K562 (cell line): ENCODE results near the gene MORF4L1. TPM values are rescaled to one million over a fixed set of nuclear protein-coding genes. Genes with fewer than 3 reads are reported as not detected.

ENCODE experiments used
- ADNP ChIP-seq: fragments of 200-800 bp; sonication (Bioruptor generic); IDR thresholded peaks from 2 replicates; pipeline ENCODE4 v1.6.1; 2016; ENCODE audit warnings: missing genetic modification characterization, missing compliant biosample characterization
- CGGBP1 ChIP-seq: fragments of 250-450 bp; sonication (Bioruptor Pico); IDR thresholded peaks from 2 replicates; pipeline ENCODE4 v1.9.0; 2021; ENCODE audit warnings: mild to moderate bottlenecking
- E2F8 ChIP-seq: fragments of 450-650 bp; IDR thresholded peaks from 2 replicates; pipeline ENCODE4 v1.7.1; 2018; ENCODE audit warnings: mild to moderate bottlenecking, low read depth; ENCODE audit not compliant: partially characterized antibody
- GABPB2 ChIP-seq: fragments of 250-450 bp; sonication (Bioruptor Pico); conservative IDR thresholded peaks from 2 replicates; pipeline ENCODE4 v1.5.1; 2021; ENCODE audit warnings: mild to moderate bottlenecking
- GMEB1 ChIP-seq: fragments of 250-450 bp; sonication (Bioruptor Pico); IDR thresholded peaks from 2 replicates; pipeline ENCODE4 v1.4.0; 2020; ENCODE audit warnings: mild to moderate bottlenecking
- HMBOX1 ChIP-seq: sonication (generic); IDR thresholded peaks from 2 replicates; pipeline ENCODE4 v1.6.1; 2016
- NFIC ChIP-seq: fragments of 450-650 bp; IDR thresholded peaks from 2 replicates; pipeline ENCODE4 v1.6.1; 2017; ENCODE audit warnings: mild to moderate bottlenecking, inconsistent platforms
- NR4A1 ChIP-seq, 2 experiments: fragments of 250-450 bp in 1 of 2; fragments of 450-650 bp in 1 of 2; sonication (Bioruptor Pico) in 1 of 2; IDR thresholded peaks; 2 replicates each; pipeline versions ENCODE4 v1.4.0 to v1.6.1; 2016 to 2020; ENCODE audit warnings: mild to moderate bottlenecking in 2 of 2, missing compliant biosample characterization in 1 of 2, missing genetic modification characterization in 1 of 2, moderate library complexity in 1 of 2
- NUFIP1 ChIP-seq: fragments of 450-650 bp; IDR thresholded peaks from 2 replicates; pipeline ENCODE4 v1.6.1; 2018; ENCODE audit not compliant: partially characterized antibody
- POLR2AphosphoS5 ChIP-seq: IDR thresholded peaks from 2 replicates; pipeline ENCODE4 v1.6.1; 2011; ENCODE audit warnings: mild to moderate bottlenecking, low read depth, low read length, moderate library complexity; ENCODE audit not compliant: control insufficient read depth, insufficient read depth
- PPARD ChIP-seq: fragments of 250-450 bp; sonication (Bioruptor Pico); IDR thresholded peaks from 2 replicates; pipeline ENCODE4 v1.8.0; 2022; ENCODE audit warnings: inconsistent platforms, mild to moderate bottlenecking, moderate library complexity
- RBBP5 ChIP-seq: fragments of 200-600 bp; sonication (generic); IDR thresholded peaks from 2 replicates; pipeline ENCODE4 v1.6.1; 2012; ENCODE audit warnings: borderline replicate concordance, mild to moderate bottlenecking, low read length, control low read depth, inconsistent platforms; ENCODE audit not compliant: insufficient read depth, poor library complexity, severe bottlenecking
- SOX6 ChIP-seq: fragments of 450-650 bp; IDR thresholded peaks from 2 replicates; pipeline ENCODE4 v1.6.1; 2014; ENCODE audit warnings: mild to moderate bottlenecking
- SRF ChIP-seq, 2 experiments: fragments of 250-450, 450-650 bp in 1 of 2; sonication (Bioruptor Pico) in 1 of 2; sonication (generic) in 1 of 2; formaldehyde crosslinking; IDR thresholded peaks; 2 replicates each; pipeline versions ENCODE4 v1.5.0 to v1.5.1; 2020 to 2022; ENCODE audit warnings: mild to moderate bottlenecking in 1 of 2, missing genetic modification reagents in 1 of 2
- ZBTB43 ChIP-seq: sonication (generic); formaldehyde crosslinking; IDR thresholded peaks from 2 replicates; pipeline ENCODE4 v1.8.0; 2023; ENCODE audit warnings: mild to moderate bottlenecking, missing genetic modification reagents
- ZNF316 ChIP-seq: fragments of 450-650 bp; IDR thresholded peaks from 2 replicates; pipeline ENCODE4 v1.6.1; 2016
- ZNF41 ChIP-seq: fragments of 250-450 bp; sonication (Bioruptor Pico); conservative IDR thresholded peaks from 2 replicates; pipeline ENCODE4 v1.4.0; 2020; ENCODE audit warnings: mild to moderate bottlenecking
- ZNF449 ChIP-seq: fragments of 250-450 bp; sonication (Bioruptor Pico); IDR thresholded peaks from 2 replicates; pipeline ENCODE4 v1.8.0; 2022; ENCODE audit warnings: moderate library complexity, mild to moderate bottlenecking, inconsistent platforms
- ZNF77 ChIP-seq: fragments of 250-450 bp; sonication (Bioruptor Pico); IDR thresholded peaks from 2 replicates; pipeline ENCODE4 v1.5.0; 2020
- polyA plus RNA-seq, 8 experiments: library from polyadenylated mRNA; depleted of rRNA in 4 of 8; stranded (reverse) in 5 of 8; unstranded in 3 of 8; fragments of >200 nt; fragmentation: Nextera tagmentation in 2 of 8; fragmentation: Illumina TruSeq in 1 of 8; extraction: Ambion mirVana in 2 of 8; extraction: Trizol in 1 of 8; gene quantifications; 2 replicates each; pipeline versions ENCODE4 v1.2.1 to v1.2.3, GENCODE V29; 2011 to 2014; ENCODE audit warnings: inconsistent platforms in 1 of 8, missing spikeins in 1 of 8
- total RNA-seq, 7 experiments: library from RNA; depleted of rRNA in 6 of 7; stranded (reverse); fragments of >200 nt in 6 of 7; fragmentation: Illumina TruSeq in 2 of 7; extraction: Trizol in 2 of 7; gene quantifications; 2 replicates each; pipeline versions ENCODE4 v1.2.1 to v1.2.3, GENCODE V29; 2011 to 2021; ENCODE audit warnings: low replicate concordance in 1 of 7

The MORF4L1 gene
- total and polyA plus RNA-seq, 9 of the 15 experiments (the other 6 are each of a cell fraction or from before 2014, with no cell fraction given), result 127 to 615 (median 281) TPM

GRCh38 chr15:78859971-78860719, 12.5 kb upstream of the MORF4L1 start (continued):
- no peak for TF ChIP-seq GMEB1 (CRISPR knock-in tag)
- TF ChIP-seq RBBP5, result no peak
- TF ChIP-seq ZNF77, result no peak
- no peak for TF ChIP-seq SRF (CRISPR knock-in tag; IDR thresholded peaks at IDR 0.05)
- no peak for TF ChIP-seq ZNF449 (CRISPR knock-in tag)
- TF ChIP-seq E2F8, result no peak
- TF ChIP-seq HMBOX1, result 0 out of 2 replicates have a peak, but pooled peaks have one; percentile 21
- peak; percentile 77 for TF ChIP-seq NFIC
- no peak for TF ChIP-seq ZNF316
- TF ChIP-seq CGGBP1 (CRISPR knock-in tag), result no peak
- no peak for TF ChIP-seq POLR2AphosphoS5
- no peak for TF ChIP-seq NR4A1 (CRISPR knock-in tag; IDR thresholded peaks at IDR 0.05)
- no peak for TF ChIP-seq NR4A1 (tag; IDR thresholded peaks at IDR 0.05)
- no peak for TF ChIP-seq GABPB2 (CRISPR knock-in tag)
- TF ChIP-seq ZBTB43 (CRISPR knock-in tag), result no peak
- no peak for TF ChIP-seq NUFIP1
- no peak for TF ChIP-seq PPARD (CRISPR knock-in tag)
- TF ChIP-seq ZNF41 (CRISPR knock-in tag), result no peak
- TF ChIP-seq SOX6, result no peak
- TF ChIP-seq ADNP, result peak; percentile 86
